NCI-H82 treated with DMSO at 0.1 percent for 48 hours (cell line): Measurements from ENCODE around the gene DEAF1.
"Not testable (repeated sequence)": the region's sequence is repeated elsewhere in the genome, so short reads cannot be mapped to it uniquely, and the experiment has no call there.

ENCODE experiments used
- DNase-seq: peaks from one replicate; lab custom pipeline; 2025; ENCODE audit not compliant: unreplicated experiment; lab: John Stamatoyannopoulos, UW

Gene DEAF1

DNA sequence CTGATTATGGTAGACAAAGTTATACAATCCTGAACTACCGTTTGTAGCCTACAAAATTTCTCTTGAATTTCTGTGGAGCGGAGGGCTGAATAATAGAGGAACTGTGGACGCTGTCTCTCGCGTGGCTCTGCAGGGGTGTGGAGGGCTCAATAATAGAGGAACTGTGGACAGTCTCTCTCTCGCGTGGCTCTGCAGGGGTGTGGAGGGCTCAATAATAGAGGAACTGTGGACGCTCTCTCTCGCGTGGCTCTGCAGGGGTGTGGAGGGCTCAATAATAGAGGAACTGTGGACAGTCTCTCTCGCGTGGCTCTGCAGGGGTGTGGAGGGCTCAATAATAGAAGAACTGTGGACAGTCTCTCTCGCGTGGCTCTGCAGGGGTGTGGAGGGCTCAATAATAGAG, 41.9 kb downstream of the DEAF1 start:
- DNase-seq: not testable (repeated sequence)

DNA sequence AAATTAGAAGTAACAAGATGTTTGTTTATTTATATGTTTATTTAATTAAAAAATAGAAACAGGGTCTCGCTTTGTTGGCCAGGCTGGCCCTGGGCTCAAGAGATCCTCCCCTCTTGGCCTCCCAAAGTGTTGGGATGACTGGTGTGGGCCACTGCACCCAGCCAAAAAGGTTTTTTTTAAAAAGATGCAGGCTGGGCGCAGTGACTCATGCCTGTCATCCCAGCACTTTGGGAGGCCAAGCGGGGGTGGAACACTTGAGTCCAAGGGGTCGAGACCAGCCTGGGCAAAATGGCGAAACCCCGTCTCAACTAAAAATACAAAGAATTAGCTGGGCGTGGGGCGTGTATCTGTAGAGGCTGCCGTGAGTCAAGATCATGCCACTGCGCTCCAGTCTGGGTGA, 44.5 kb downstream of the DEAF1 start:
- no peak for DNase-seq

DNA sequence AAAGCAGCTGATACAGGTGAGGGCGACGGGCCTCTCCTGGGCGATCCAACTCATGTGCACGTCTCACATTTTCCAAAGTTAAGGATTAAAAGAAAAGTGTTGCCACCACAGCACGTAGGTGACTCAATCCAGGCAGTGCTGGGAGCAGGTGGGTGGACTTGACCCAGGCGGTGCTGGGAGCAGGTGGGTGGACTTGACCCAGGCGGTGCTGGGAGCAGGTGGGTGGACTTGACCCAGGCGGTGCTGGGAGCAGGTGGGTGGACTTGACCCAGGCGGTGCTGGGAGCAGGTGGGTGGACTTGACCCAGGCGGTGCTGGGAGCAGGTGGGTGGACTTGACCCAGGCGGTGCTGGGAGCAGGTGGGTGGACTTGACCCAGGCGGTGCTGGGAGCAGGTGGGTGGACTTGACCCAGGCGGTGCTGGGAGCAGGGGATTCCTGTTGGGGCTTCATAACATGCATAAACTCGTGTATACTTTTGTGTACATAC, 47.3 kb downstream of the DEAF1 start:
- DNase-seq: not testable (repeated sequence)

DNA sequence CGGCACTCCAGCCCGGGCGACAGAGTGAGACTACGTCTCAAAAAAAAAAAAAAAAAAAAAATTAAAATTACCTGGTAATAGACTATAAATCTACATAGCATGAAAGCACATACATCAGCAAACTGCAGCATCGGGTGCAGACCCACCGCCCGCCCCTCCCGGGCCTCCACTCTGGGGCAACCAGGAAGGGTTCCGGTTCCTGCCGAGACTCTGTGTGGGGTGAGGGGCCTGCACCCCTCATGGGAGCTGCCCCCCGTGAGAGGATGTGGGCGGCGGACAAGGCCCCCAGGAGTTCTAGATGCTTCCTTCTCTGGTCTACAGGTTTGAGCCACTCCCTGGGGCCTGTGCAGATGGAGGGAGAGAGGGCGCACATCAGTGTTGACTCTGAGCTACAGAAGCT, 48.8 kb downstream of the DEAF1 start:
- DNase-seq: no peak

DNA sequence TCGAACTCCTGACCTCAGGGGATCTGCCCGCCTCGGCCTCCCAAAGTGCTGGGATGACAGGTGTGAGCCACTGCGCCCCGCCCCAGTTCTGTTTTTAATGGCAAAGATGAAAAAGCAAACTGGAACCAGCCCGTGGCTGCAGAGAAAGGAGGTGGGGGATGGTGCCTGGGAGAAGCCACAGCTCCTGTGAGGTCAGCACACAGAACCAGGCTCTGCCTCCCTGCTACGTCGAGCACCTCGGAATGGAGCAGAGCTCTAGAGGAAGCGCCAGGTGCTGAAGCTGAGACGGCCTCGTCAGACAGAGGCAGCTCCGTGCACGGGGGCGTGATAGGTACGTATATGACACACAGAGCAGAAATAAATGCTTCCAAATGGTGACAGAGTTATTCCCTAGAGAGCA, 49.5 kb downstream of the DEAF1 start:
- DNase-seq: no peak

DNA sequence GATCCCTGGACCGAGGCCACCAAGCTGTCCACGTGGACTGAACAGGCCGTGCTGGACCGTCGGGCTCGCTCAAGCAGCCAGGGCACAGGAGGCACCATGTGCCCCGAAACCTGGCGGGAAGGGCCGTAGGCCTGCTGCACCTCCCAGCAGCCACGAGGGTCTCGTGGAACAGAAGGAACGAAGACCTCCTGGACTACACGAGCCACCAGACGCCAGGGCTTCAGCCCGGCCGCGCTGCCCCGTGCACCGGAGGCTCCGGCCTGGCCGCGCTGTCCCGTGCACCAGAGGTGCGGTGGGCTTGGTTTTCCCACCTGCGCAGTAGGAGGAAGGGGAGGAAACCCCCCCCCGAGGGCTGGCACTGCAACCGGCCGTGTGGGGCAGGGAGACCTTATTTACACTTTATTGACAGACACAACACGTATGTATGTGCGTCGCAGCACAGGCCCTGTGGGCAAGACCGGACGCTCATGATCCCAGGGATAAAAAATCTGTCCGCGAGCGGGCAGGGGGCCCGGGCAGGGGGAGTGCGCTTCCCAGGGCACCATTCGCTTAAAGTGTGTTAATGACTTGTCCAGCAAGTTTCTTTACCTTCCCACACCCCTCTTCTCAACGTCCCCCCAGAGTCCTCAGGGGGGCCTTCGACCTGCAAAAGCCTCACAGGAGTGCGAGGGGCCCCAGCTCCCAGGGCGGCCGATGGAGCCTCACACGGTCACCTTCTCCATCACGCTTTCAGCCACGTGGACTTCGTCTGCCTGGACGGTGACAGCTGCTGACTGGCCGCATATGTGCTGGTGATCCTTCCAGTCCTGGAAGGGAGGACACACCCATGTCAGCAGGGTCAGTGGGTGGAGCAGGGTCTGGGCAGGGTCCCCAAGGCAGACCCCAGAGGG, 50.9 kb downstream of the DEAF1 start:
- no peak for DNase-seq

DNA sequence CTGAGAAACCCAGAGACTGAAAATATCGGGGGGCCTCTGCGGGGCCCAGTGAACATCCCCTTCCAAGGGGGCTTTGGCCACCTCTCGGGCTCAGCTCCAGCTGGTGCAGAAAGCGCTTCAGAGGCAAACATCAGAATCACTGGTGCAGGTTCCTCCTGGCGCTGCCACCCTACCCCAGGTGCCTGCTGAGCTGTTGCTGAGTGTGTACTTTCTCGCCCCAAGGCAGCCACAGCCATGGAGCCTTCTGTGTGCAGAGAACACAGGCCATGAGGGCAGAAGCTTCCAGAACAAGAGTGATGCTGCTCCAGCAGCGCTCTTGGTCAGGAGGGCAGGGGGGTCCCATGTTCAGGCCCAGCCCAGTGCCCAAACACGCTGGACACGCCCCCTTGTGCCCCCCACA, 51.7 kb downstream of the DEAF1 start:
- no peak for DNase-seq

DNA sequence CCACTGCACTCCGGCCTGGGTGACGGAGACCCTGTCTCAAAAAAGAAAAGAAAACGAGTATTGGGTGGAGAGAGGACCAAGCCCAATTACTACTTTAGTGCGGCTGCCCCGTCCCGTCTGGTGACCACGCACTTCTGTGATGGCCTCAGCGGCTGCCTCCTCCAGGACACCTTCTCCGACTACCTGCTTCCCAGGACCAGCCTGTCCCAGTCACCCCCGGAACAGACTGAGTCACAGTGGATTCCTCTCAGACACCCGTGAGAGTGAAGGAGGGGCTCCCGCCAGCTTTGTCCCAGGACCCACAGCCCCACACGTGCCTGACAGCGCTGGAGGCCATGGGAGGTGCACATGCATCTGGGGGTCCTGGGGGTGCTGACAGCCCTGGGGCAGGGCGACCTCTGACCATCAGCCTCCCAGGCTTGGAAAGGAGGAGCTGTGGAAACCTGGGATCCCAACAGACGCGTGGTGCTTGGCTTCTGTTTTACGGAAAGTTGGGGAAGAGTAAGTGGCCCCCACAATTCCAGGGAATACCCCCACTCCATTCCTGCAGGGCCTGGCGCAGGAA, 53.1 kb downstream of the DEAF1 start:
- no peak for DNase-seq

DNA sequence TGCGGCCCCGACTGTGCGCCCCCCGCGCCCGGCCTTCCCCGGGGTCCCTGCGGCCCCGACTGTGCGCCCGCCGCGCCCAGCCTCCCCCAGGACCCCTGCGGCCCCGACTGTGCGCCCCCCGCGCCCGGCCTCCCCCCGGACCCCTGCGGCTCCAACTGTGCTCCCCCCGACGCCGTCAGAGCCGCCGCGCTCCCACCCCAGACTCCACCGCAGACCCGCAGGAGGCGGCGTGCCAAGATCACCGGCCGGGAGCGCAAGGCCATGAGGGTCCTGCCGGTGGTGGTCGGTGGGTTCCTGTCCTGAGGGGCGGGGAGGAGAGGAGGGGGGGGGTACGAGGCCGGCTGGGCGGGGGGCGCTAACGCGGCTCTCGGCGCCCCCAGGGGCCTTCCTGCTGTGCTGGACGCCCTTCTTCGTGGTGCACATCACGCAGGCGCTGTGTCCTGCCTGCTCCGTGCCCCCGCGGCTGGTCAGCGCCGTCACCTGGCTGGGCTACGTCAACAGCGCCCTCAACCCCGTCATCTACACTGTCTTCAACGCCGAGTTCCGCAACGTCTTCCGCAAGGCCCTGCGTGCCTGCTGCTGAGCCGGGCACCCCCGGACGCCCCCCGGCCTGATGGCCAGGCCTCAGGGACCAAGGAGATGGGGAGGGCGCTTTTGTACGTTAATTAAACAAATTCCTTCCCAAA, 54.9 kb downstream of the DEAF1 start:
- no peak for DNase-seq

DNA sequence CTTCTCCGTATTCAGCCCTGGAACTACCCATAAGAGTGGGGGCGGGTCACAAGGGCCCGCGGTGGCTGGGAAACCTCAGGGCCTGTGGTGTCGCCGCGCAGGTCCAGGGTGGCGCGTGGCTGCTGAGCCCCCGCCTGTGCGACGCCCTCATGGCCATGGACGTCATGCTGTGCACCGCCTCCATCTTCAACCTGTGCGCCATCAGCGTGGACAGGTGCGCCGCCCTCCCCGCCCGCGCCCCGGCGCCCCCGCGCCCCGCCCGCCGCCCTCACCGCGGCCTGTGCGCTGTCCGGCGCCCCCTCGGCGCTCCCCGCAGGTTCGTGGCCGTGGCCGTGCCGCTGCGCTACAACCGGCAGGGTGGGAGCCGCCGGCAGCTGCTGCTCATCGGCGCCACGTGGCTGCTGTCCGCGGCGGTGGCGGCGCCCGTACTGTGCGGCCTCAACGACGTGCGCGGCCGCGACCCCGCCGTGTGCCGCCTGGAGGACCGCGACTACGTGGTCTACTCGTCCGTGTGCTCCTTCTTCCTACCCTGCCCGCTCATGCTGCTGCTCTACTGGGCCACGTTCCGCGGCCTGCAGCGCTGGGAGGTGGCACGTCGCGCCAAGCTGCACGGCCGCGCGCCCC, 55.6 kb downstream of the DEAF1 start:
- no peak for DNase-seq

DNA sequence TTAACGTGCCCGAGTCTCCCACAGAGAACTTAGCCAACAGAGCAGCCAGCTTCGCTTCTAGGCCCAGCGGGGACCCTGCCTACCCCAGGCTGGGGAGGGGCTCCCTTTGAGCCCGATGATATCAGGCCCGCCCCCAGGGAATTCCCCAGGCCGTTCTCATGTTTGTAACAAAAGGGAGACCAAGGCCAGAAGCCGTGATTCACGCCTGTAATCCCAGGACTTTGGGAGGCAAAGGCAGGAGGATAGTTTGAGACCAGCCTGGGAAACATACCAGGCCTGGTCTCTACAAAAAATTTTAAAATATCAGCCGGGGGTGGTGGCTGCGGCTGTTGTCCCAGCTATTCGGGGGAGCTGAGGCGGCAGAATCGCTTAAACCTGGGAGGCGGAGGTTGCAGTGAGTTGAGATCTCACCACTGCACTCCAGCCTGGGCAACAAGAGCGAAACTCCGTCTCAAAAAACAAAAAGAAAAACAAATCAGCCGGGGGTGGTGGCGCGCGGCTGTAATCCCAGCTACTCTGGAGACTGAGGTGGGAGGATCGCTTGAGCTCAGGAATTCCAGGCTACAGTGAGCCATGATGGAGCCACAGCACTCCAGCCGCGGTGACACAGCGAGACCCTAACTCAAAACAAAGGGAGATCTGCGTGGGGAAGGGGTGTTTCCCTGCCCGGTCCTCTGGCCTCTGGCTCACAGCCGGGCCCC, 56.2 kb downstream of the DEAF1 start:
- no peak for DNase-seq

DNA sequence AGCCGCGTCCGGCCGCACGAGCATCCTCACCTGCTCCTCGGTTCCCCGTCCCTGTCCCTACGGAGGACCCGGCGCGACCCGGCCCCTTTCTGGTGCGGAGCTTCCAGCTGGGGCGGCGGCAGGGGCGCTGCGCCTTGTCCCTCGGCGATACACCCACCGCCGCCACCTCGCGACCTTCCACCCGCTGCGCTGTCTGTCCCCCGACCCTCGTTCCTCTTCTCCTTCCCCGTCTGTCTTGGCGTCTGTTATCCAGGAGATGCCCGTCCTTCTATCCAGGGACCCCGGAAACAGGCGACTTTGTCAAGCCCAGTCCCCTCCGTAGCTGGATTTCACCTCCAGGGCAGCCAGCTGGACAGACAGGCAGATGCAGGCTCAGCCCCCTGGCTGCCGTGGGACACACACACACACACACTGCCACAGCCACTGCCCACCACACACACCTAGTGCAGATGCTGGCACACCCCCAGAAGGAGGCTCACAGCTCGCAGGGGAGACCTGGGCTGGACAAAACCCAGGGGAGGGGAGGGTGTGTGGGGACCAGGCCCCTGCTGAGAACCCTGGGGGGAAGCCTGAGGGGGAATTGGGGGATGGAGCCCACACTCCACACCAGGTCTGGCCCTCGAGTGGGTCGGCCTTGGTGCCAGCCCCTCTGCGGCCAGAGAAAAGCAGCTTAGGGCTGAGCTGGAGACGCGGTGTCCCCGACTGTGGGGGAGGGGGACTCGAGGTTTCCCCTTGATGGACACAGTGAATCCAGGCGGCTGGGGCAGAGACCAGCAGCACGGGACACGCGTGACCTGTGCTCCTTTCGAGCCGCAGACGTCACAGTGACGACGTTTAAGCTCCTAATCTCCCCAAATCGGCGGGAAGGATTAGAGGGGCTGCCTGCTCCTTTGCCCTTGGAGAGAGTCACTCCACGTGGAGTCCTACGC, 57.2 kb downstream of the DEAF1 start:
- peak; percentile 40 for DNase-seq

DNA sequence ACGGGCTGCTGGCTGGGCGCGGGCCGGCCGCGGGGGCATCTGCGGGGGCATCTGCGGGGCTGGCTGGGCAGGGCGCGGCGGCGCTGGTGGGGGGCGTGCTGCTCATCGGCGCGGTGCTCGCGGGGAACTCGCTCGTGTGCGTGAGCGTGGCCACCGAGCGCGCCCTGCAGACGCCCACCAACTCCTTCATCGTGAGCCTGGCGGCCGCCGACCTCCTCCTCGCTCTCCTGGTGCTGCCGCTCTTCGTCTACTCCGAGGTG, 57.8 kb downstream of the DEAF1 start:
- DNase-seq: no peak

DNA sequence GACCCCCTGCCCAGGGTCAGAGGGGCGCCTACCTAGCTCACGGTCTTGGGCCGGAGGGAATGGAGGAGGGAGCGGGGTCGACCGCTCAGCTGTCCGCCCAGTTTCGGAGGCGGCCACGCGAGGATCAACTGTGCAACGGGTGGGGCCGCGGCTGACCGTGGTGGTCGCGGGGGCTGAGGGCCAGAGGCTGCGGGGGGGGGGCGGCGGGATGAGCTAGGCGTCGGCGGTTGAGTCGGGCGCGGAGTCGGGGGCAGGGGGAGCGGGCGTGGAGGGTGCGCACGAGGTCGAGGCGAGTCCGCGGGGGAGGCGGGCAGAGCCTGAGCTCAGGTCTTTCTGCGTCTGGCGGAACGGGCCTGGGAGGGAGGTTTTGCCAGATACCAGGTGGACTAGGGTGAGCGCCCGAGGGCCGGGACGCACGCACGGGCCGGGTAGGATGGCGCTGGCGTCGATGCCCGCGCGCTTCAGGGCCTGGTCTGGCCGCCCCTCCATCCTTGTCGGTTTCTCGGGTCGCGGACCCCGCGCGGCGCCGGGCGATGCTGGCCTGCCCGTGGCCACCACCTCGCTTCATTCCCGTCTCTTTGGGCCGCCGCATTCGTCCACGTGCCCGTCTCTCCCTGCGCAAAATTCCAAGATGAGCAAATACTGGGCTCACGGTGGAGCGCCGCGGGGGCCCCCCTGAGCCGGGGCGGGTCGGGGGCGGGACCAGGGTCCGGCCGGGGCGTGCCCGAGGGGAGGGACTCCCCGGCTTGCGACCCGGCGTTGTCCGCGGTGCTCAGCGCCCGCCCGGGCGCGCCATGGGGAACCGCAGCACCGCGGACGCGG, 58.3 kb downstream of the DEAF1 start, which contains the start of gene DRD4:
Gene DRD4, plus strand, starts transcription at position 759 of the 822 bp plus-strand sequence. Its CDS starts 36 bp downstream, at position 795.
- no peak for DNase-seq

DNA sequence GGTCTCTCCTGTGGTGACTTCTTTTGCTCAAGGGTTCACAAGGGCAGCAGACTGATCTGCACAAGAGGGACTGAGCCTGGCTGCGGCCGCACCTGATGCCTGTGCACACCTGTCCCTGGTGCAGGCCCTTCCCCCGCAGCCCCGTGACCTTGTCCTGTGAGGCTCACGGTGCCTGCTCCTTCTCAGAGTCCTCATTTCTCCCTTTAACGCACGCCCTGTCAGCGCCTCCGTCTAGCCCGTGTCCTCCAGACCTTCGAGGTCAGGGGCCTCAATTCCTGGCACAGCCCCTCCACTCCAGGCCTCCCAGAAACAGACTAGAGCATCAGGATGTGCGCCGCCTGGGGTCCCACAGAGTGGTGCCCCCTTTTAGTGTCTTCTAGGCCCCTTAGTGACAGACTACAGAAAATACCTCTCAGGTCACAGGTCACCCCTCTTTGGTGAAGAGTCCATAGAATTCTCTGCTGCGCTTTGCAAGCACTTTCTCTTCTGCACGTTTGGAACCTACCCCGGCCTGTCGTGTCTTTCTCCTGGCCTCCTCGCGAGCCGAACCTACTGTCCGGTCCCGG, 59.0 kb downstream of the DEAF1 start:
- DNase-seq: no peak

DNA sequence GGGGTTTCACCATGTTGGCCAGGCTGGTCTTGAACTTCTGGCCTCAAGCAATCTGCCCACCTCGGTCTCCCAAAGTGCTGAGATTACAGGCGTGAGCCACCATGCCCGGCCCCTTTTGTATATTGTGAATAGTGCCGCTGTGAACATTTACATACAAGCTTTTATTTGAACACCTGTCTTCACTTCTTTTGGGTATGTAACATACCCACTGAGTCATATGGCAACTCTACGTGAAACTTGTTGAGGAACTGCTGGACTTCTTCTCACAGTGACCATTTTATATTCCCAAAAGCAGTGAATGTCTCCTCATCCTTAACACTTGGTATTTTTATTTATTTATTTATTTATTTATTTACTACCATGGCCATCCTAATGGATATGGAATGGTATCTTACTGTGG, 64.2 kb downstream of the DEAF1 start:
- DNase-seq: no peak

DNA sequence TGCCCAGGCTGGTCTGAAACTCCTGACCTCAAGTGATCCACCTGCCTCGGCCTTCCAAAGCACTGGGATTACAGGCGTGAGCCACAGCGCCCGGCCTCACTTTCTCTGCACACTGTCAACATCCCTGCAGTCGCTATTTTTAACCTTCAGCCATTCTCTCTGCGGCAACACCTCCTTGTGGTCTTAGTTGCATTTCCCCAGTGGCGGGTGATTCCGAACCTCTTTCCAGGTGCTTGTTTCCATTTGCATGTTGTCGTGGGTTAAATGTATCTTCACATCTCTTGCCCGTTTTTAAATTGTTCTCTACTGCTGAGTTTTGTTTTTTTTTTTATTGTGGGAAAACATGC, 65.8 kb downstream of the DEAF1 start:
- DNase-seq: no peak

DNA sequence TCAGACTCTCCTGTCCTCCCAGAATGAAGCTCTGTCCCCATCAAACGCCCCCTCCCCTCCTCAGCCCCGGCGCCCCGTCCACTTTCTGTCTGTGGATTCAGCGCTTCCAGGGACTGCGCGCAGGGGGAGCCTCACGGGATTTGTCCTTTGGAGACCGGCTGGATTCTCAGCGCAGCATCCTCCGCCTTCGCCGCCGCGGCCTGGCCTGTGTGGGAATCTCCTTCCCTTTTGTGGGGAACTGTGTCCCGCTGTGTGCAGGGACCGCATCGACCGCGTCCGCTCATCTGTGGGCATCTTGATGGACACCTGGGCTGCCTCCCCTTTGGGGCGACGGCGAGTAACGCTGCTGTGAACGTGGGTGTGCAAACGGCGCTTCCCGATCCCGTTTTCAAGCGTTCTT, 67.0 kb downstream of the DEAF1 start:
- no peak for DNase-seq

DNA sequence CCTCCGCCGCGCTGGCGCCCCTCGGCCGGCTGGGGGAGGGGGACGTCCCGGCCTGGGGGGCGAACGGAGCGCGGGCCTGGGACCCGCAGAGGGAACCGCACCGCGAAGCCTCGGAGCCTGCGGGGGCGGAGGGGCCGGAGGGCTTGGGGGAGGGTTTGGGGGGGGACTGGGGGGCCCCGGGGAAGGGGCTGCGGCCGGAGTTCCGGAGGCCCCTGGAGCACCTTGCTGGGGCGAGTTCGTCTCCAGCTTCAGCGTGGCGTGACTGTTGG, 67.8 kb downstream of the DEAF1 start:
- DNase-seq: no peak
